Loucy (cell line): ENCODE results near the gene PIGU.
"Not testable (repeated sequence)": the region's sequence is repeated elsewhere in the genome, so short reads cannot be mapped to it uniquely, and the experiment has no call there.

ENCODE experiments used
- CTCF ChIP-seq: fragments of 200-600 bp; sonication (generic); conservative IDR thresholded peaks from 2 replicates; pipeline ENCODE4 v1.5.1; 2014; ENCODE audit warnings: mild to moderate bottlenecking, antibody characterized with exemption, low read length
- EZH2phosphoT487 ChIP-seq: fragments of 200-600 bp; IDR thresholded peaks from 2 replicates; pipeline ENCODE4 v1.6.1; 2018; ENCODE audit warnings: antibody characterized with exemption, mild to moderate bottlenecking, moderate library complexity, borderline replicate concordance

- not testable (repeated sequence) for TF ChIP-seq EZH2phosphoT487, CTCF
These were observed 37.1 kb upstream of the PIGU start for GRCh38 chr20:34713944-34714515.
